Measurements from ENCODE around the gene ELANE. TPM values are rescaled to one million over a fixed set of nuclear protein-coding genes. Genes with fewer than 3 reads are reported as not detected.

The ELANE gene
- total RNA-seq, 1 experiment from 2014 or later, result not detected

DNA sequence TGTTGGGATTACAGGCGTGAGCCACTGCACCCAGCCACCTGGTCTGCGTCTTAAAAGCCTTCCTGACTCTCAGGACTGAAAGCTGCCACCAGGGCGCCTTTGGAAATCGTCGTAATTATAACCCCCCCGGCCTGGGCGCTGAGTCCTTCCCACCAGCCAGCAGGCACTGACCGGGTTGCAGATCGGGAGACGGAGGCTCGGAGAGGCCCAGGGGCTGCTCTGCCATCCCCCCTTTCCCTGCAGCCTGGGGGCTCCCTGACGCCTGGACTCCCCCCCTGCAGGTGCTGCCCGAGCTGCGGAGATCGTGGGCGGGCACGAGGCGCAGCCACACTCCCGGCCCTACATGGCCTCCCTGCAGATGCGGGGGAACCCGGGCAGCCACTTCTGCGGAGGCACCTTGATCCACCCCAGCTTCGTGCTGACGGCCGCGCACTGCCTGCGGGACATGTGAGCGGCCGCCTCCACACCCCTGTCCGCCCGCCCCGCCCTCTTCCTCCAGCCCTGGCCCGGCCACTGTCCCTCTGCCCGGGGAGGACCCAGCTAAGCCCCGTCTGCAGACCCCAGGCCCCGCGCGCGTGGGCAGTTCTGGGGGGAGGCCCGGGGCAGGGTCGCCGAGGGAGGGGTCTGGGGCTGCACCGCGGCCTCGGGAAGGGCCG is 8.8 kb upstream of the ELANE start:
- H3K36me3 Mint-ChIP-seq (ENCODE audit: insufficient read depth, unreplicated experiment), result peaks cover 13% of the 10 kb centered on the region
- no TSS peak for BruUV-seq (replicated peaks)
- Histone ChIP-seq H3K4me1 (no peaks in the 10 kb centered on the region), H3K9me3 (no peaks in the 10 kb centered on the region), H3K27me3 (replicated peaks; ENCODE audit: control insufficient read depth, insufficient read depth, low read length) (no peaks in the 10 kb centered on the region), H3K4me3 (ENCODE audit: low read depth, low read length) (peak overlapping the region; percentile 43), H3K36me3 (ENCODE audit: control insufficient read depth, insufficient read depth, low read length) (no peaks in the 10 kb centered on the region)
- H3K9me3 Mint-ChIP-seq (ENCODE audit: unreplicated experiment), result peaks cover 9% of the 10 kb centered on the region
- no peak overlapping the region for H3K27ac Mint-ChIP-seq (ENCODE audit: unreplicated experiment)
- H3K4me1 Mint-ChIP-seq (ENCODE audit: low read depth, unreplicated experiment), result no peaks in the 10 kb centered on the region
- intact Hi-C loops (cut with micrococcal nuclease; ENCODE audit: unreplicated experiment), result no loop called here
- DNase-seq, result peak; percentile 54 to 56
- POLR2A ChIA-PET, result interaction anchor here (0.6 kb wide), 3 partner anchors 61 to 1446 kb away, joined by 3 to 7 read pairs (median 6); no protein-coding TSS in a partner anchor
- CTCF ChIA-PET, result interaction anchor here (0.6 to 1.0 kb wide), 2 partner anchors 77 to 148 kb away, joined by 3 read pairs; no protein-coding TSS in a partner anchor
- H3K27me3 Mint-ChIP-seq (ENCODE audit: insufficient read depth, unreplicated experiment), result peaks cover 7% of the 10 kb centered on the region
- TF ChIP-seq, protein P1, sequence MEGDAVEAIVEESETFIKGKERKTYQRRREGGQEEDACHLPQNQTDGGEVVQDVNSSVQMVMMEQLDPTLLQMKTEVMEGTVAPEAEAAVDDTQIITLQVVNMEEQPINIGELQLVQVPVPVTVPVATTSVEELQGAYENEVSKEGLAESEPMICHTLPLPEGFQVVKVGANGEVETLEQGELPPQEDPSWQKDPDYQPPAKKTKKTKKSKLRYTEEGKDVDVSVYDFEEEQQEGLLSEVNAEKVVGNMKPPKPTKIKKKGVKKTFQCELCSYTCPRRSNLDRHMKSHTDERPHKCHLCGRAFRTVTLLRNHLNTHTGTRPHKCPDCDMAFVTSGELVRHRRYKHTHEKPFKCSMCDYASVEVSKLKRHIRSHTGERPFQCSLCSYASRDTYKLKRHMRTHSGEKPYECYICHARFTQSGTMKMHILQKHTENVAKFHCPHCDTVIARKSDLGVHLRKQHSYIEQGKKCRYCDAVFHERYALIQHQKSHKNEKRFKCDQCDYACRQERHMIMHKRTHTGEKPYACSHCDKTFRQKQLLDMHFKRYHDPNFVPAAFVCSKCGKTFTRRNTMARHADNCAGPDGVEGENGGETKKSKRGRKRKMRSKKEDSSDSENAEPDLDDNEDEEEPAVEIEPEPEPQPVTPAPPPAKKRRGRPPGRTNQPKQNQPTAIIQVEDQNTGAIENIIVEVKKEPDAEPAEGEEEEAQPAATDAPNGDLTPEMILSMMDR (IDR thresholded peaks at IDR 0.05; ENCODE audit: insufficient read depth in 1 of 2, low read depth in 1 of 2, low read length in 1 of 2, severe bottlenecking in 1 of 2, unreplicated experiment in 1 of 2), result peak in 1 of 2 experiments; percentile 35
- peak overlapping the region; percentile 75 for H3K4me3 Mint-ChIP-seq (ENCODE audit: unreplicated experiment)

DNA sequence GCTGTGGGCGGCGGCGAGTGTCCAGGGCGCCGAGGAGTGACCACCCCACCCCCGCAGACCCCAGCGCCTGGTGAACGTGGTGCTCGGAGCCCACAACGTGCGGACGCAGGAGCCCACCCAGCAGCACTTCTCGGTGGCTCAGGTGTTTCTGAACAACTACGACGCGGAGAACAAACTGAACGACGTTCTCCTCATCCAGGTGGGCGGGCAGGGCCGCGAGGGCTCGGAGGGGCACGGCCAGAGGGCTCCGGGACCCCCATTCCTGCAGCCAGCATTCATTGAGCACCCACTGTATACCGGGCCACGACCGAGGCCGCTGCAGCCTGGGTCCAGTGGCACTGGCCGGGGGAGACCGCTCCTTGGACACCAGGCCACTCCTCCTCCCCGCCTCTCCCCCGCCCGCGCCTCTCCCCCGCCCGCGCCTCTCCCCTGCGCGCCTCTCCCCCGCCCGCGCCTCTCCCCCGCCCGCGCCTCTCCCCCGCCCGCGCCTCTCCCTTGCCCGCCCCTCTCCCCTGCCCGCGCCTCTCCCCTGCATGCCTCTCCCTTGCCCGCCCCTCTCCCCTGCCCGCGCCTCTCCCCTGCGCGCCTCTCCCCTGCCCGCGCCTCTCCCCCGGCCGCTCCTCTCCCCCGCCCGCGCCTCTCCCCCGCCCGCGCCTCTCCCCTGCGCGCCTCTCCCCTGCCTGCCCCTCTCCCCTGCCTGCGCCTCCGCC is 8.1 kb upstream of the ELANE start:
- BruUV-seq (replicated peaks), result no TSS peak

DNA sequence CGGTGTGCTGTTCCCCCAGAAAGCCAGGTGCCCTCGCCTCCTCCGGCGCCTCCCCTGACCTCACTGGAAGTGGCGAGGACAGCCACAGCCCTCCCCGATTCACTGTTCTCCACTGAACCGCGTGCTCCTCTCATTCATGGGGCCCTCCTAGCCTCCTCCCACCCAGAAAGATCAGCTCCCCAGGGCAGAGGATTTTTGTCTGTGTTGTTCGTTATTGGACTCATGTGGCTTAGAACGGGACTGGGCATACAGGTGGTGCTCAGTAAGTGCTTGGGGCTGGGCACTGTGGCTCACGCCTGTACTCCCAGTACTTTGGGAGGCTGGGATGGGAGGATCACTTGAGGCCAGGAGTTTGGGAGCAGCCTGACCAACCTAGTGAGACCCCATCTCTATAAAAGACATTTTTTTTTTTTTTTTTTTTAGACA is 7.5 kb upstream of the ELANE start:
- Histone ChIP-seq H3K27me3 (replicated peaks; ENCODE audit: control insufficient read depth, insufficient read depth, low read length) (no peaks in the 10 kb centered on the region), H3K36me3 (ENCODE audit: control insufficient read depth, insufficient read depth, low read length) (no peaks in the 10 kb centered on the region), H3K4me1 (no peaks in the 10 kb centered on the region), H3K4me3 (ENCODE audit: low read depth, low read length) (no peak overlapping the region), H3K9me3 (no peaks in the 10 kb centered on the region)
- no peak for DNase-seq
- H3K9me3 Mint-ChIP-seq (ENCODE audit: unreplicated experiment), result peaks cover 9% of the 10 kb centered on the region
- ChIA-PET CTCF (no interaction called here), POLR2A (no interaction called here)
- peak overlapping the region; percentile 75 for H3K4me3 Mint-ChIP-seq (ENCODE audit: unreplicated experiment)
- H3K27ac Mint-ChIP-seq (ENCODE audit: unreplicated experiment), result no peak overlapping the region
- intact Hi-C loops (cut with micrococcal nuclease; ENCODE audit: unreplicated experiment), result no loop called here
- no TSS peak for BruUV-seq (replicated peaks)
- H3K27me3 Mint-ChIP-seq (ENCODE audit: insufficient read depth, unreplicated experiment), result peaks cover 7% of the 10 kb centered on the region
- no peaks in the 10 kb centered on the region for H3K4me1 Mint-ChIP-seq (ENCODE audit: low read depth, unreplicated experiment)
- peaks cover 13% of the 10 kb centered on the region for H3K36me3 Mint-ChIP-seq (ENCODE audit: insufficient read depth, unreplicated experiment)
- TF ChIP-seq, protein P1 (IDR thresholded peaks at IDR 0.05; ENCODE audit: insufficient read depth in 1 of 2, low read depth in 1 of 2, low read length in 1 of 2, severe bottlenecking in 1 of 2, unreplicated experiment in 1 of 2), result no peak

More for the DNA sequence above, 8.1 kb upstream of the ELANE start:
- Mint-ChIP-seq H3K36me3 (ENCODE audit: insufficient read depth, unreplicated experiment) (peaks cover 13% of the 10 kb centered on the region), H3K4me3 (ENCODE audit: unreplicated experiment) (peak overlapping the region; percentile 75), H3K27ac (ENCODE audit: unreplicated experiment) (no peak overlapping the region), H3K27me3 (ENCODE audit: insufficient read depth, unreplicated experiment) (peaks cover 7% of the 10 kb centered on the region), H3K9me3 (ENCODE audit: unreplicated experiment) (peaks cover 9% of the 10 kb centered on the region), H3K4me1 (ENCODE audit: low read depth, unreplicated experiment) (no peaks in the 10 kb centered on the region)
- no peaks in the 10 kb centered on the region for H3K9me3 ChIP-seq
- no peaks in the 10 kb centered on the region for H3K4me1 ChIP-seq
- no peaks in the 10 kb centered on the region for H3K27me3 ChIP-seq (replicated peaks; ENCODE audit: control insufficient read depth, insufficient read depth, low read length)
- H3K4me3 ChIP-seq (ENCODE audit: low read depth, low read length), result peak overlapping the region; percentile 43
- no peak for DNase-seq
- TF ChIP-seq, protein P1 (IDR thresholded peaks at IDR 0.05; ENCODE audit: insufficient read depth in 1 of 2, low read depth in 1 of 2, low read length in 1 of 2, severe bottlenecking in 1 of 2, unreplicated experiment in 1 of 2), result no peak
- ChIA-PET CTCF (no interaction called here), POLR2A (interaction anchor here (0.6 kb wide), 1 partner anchor 165 kb away, joined by 3 read pairs; no protein-coding TSS in a partner anchor)
- intact Hi-C loops (cut with micrococcal nuclease; ENCODE audit: unreplicated experiment), result no loop called here
- H3K36me3 ChIP-seq (ENCODE audit: control insufficient read depth, insufficient read depth, low read length), result no peaks in the 10 kb centered on the region

Measured in Caco-2 (cell line).